Measurements from ENCODE around the gene BTK. TPM values are rescaled to one million over a fixed set of nuclear protein-coding genes. Genes with fewer than 3 reads are reported as not detected.
A peak's percentile ranks its signal among the peaks of the same experiment; 100 is the strongest.

Gene BTK
- total RNA-seq, 2 donors from 2014 or later: 7.7 to 9.5 TPM

DNA sequence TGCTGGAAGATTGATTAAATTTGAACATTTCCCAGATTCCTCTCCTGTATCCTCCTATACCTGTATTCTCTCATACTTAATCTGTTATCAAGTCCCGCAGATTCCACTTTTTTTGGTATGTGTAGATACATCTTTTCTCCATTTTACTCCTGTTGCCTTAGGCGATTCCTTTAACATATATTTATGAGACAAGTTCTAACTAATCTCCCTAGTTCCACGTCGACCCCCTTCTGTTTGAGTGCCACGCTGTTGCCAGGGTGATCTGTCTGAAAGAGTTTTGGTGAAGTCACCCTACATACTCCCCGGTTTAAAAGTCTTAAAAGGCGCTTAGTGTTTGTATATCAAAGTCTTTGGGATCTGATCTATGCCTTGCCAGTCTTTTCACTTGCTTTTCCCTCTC lies 24.5 kb upstream of the BTK start:
- no peak for ATAC-seq (ENCODE audit: insufficient number of reproducible peaks, low FRiP score, low read depth)
- Histone ChIP-seq H3K4me3 (no peak overlapping the region), H3K27ac (no peak overlapping the region), H3K27me3 (replicated peaks; ENCODE audit: insufficient read depth) (no peaks in the 10 kb centered on the region), H3K36me3 (peaks cover 5% of the 10 kb centered on the region), H3K4me1 (ENCODE audit: control insufficient read depth in 1 of 2, low read depth in 2 of 2) (peaks cover 5 to 12% of the 10 kb centered on the region in 2 donors), H3K9me3 (no peaks in the 10 kb centered on the region)
- TF ChIP-seq, protein P1, sequence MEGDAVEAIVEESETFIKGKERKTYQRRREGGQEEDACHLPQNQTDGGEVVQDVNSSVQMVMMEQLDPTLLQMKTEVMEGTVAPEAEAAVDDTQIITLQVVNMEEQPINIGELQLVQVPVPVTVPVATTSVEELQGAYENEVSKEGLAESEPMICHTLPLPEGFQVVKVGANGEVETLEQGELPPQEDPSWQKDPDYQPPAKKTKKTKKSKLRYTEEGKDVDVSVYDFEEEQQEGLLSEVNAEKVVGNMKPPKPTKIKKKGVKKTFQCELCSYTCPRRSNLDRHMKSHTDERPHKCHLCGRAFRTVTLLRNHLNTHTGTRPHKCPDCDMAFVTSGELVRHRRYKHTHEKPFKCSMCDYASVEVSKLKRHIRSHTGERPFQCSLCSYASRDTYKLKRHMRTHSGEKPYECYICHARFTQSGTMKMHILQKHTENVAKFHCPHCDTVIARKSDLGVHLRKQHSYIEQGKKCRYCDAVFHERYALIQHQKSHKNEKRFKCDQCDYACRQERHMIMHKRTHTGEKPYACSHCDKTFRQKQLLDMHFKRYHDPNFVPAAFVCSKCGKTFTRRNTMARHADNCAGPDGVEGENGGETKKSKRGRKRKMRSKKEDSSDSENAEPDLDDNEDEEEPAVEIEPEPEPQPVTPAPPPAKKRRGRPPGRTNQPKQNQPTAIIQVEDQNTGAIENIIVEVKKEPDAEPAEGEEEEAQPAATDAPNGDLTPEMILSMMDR (IDR thresholded peaks at IDR 0.05): no peak
- DNase-seq (ENCODE audit: low spot score): no peak

- H3K36me3 ChIP-seq: peaks cover 5% of the 10 kb centered on the region
- peaks cover 5 to 12% of the 10 kb centered on the region in 2 donors for H3K4me1 ChIP-seq (ENCODE audit: control insufficient read depth in 1 of 2, low read depth in 2 of 2)
- no peaks in the 10 kb centered on the region for H3K9me3 ChIP-seq
- H3K27ac ChIP-seq: peak overlapping the region; percentile 77 to 83
- peak overlapping the region; percentile 83 for H3K4me3 ChIP-seq
- no peaks in the 10 kb centered on the region for H3K27me3 ChIP-seq (replicated peaks; ENCODE audit: insufficient read depth)
- ATAC-seq (ENCODE audit: insufficient number of reproducible peaks, low FRiP score, low read depth): no peak
- no peak for DNase-seq (ENCODE audit: low spot score)
- TF ChIP-seq, protein P1 (IDR thresholded peaks at IDR 0.05): no peak
Measured at GRCh38 chrX:101409043-101409442, 23.1 kb upstream of the BTK start.

DNA sequence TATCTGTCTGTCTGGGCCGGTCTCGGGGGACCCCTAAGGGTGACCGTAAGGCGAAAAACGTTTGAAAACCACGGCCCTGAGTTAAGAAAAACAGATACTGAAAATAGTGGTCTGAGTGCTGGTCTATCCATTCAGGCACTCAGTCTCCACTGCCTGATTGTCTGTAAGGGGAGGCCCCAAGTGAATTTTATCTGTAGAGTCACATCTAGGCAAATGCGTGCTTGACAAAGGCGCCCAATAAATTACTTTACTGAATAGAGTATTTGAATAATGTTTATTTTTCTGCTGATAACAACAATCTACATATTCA lies 22.5 kb upstream of the BTK start:
- peaks cover 5% of the 10 kb centered on the region for H3K36me3 ChIP-seq
- DNase-seq (ENCODE audit: low spot score) (no peak), ATAC-seq (ENCODE audit: insufficient number of reproducible peaks, low FRiP score, low read depth) (peak; percentile 24)
- peaks cover 5 to 12% of the 10 kb centered on the region in 2 donors for H3K4me1 ChIP-seq (ENCODE audit: control insufficient read depth in 1 of 2, low read depth in 2 of 2)
- H3K27me3 ChIP-seq (replicated peaks; ENCODE audit: insufficient read depth): no peaks in the 10 kb centered on the region
- peak overlapping the region; percentile 83 for H3K4me3 ChIP-seq
- TF ChIP-seq, protein P1 (IDR thresholded peaks at IDR 0.05): no peak
- peak overlapping the region; percentile 77 to 83 for H3K27ac ChIP-seq
- no peaks in the 10 kb centered on the region for H3K9me3 ChIP-seq

DNA sequence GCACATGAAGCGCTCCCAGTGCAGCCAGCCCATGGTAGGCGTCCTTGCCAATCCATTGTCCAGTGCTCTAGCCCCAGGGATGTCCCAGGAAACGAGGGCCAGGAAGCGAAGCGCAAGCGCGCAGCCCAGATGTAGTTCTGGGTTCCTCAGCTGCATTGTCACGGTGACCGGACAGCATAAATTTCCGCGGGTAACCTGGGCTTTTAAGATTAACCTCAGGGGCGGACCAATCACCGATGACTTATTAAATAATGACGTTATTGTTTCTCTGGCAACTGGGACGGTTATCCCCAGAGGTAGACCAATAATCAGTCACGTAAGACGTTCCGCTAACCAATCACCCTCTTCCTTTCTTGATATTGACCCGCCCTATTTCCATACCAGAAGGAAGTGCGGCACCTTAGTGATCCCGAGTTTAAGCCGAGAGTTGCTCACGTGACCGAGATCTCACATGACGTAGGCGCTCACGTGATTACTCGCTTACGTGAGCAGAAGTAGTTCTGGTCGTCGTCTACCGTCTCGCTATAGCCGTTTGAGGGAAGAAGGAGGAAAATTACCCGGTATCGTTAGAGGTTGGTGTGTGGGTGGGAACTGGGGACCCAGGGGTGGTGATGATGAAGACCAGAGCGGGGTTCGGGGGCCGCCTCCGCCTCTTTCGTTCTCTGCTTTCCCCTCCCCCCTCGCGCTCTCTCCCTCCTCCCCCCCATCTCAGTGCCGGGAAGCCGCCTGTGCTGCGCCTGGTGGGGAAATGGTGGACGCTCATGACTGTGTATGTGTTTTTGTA lies 21.9 kb upstream of the BTK start, which contains the start of the genes GLA and HNRNPH2:
TSS of gene GLA (minus strand) at position 178 of the 784 bp plus-strand sequence. CDS start at position 156, 22 bp downstream.
TSS of gene HNRNPH2 (plus strand) at position 475 of the 784 bp plus-strand sequence. CDS start 3,767 bp downstream, outside the sequence.
- Histone ChIP-seq H3K36me3 (peaks cover 5% of the 10 kb centered on the region), H3K9me3 (no peaks in the 10 kb centered on the region), H3K4me1 (ENCODE audit: control insufficient read depth in 1 of 2, low read depth in 2 of 2) (peaks cover 5 to 12% of the 10 kb centered on the region in 2 donors), H3K4me3 (peak within 1 kb of the TSS; percentile 83), H3K27ac (peak within 1 kb of the TSS; percentile 77 to 83), H3K27me3 (replicated peaks; ENCODE audit: insufficient read depth) (no peaks in the 10 kb centered on the region)
- ATAC-seq (ENCODE audit: insufficient number of reproducible peaks, low FRiP score, low read depth) (peak; percentile 100), DNase-seq (ENCODE audit: low spot score) (peak; percentile 79)
- TF ChIP-seq, protein P1 (IDR thresholded peaks at IDR 0.05): no peak

DNA sequence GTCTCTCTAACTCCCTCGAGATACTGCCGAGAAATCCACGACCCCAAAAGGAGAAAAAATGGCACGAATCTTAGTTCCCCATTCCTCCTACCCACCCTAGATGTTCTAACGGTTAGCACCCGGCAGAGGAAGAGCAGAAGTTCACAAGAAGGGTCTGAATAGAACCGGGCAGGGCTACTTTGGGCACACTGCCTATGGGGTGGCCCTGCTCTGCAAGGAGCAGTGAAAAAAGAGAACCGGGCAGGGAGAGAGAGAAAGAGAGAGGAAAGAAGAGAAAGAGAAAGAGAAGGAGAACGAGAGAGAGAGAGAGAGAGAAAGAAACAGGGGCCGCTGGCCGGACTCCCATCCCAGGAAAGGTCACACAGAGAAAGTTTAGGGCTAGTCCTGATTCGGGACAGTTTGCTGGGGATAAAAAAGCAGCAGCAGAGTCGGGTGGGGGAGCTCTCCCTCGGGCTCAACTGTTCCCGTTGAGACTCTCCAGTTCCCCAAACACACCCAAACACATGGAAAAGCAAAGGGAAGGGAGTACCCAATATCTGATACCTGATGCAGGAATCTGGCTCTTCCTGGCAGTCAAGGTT lies 21.3 kb upstream of the BTK start:
- H3K9me3 ChIP-seq: no peaks in the 10 kb centered on the region
- peak overlapping the region; percentile 77 to 79 for H3K27ac ChIP-seq
- H3K36me3 ChIP-seq: peaks cover under 1% of the 10 kb centered on the region
- ATAC-seq (ENCODE audit: insufficient number of reproducible peaks, low FRiP score, low read depth) (no peak), DNase-seq (ENCODE audit: low spot score) (no peak)
- H3K27me3 ChIP-seq (replicated peaks; ENCODE audit: insufficient read depth): no peaks in the 10 kb centered on the region
- H3K4me1 ChIP-seq (ENCODE audit: control insufficient read depth in 1 of 2, low read depth in 2 of 2): peaks cover 5 to 12% of the 10 kb centered on the region in 2 donors
- TF ChIP-seq, protein P1 (IDR thresholded peaks at IDR 0.05): no peak
- peak overlapping the region; percentile 83 for H3K4me3 ChIP-seq

All from thoracic aorta (tissue), 2 donors.